Trophoblast cell (in vitro differentiated cells and primary cell): ENCODE data around the gene PRSS36.

ENCODE experiments used
- DNase-seq, 2 donors: peaks; one replicate each; pipeline ENCODE4 v3.0.0-alpha.2; 2016
- H2AFZ ChIP-seq: 2 replicates; pipeline ENCODE4 v1.6.1; 2013; ENCODE audit warnings: low read length, moderate library complexity, mild to moderate bottlenecking; ENCODE audit not compliant: insufficient read depth, poor library complexity
- H2AK5ac ChIP-seq: 2 replicates; pipeline ENCODE4 v1.6.1; 2013; ENCODE audit warnings: mild to moderate bottlenecking, low read length
- H2BK120ac ChIP-seq: 2 replicates; pipeline ENCODE4 v1.6.1; 2013; ENCODE audit warnings: low read length, mild to moderate bottlenecking, moderate library complexity; ENCODE audit not compliant: insufficient read depth, poor library complexity
- H2BK12ac ChIP-seq: 2 replicates; pipeline ENCODE4 v1.6.1; 2013; ENCODE audit warnings: mild to moderate bottlenecking, low read length, moderate library complexity
- H2BK5ac ChIP-seq: 2 replicates; pipeline ENCODE4 v1.6.1; 2013; ENCODE audit warnings: low read length, low read depth, moderate library complexity, mild to moderate bottlenecking; ENCODE audit not compliant: poor library complexity
- H3K14ac ChIP-seq: 2 replicates; pipeline ENCODE4 v1.6.1; 2013; ENCODE audit warnings: mild to moderate bottlenecking, low read length
- H3K18ac ChIP-seq: 2 replicates; pipeline ENCODE4 v1.6.1; 2013; ENCODE audit warnings: mild to moderate bottlenecking, low read length
- H3K23ac ChIP-seq: 2 replicates; pipeline ENCODE4 v1.6.1; 2013; ENCODE audit warnings: low read length
- H3K27ac ChIP-seq: 2 replicates; pipeline ENCODE4 v1.5.1; 2013; ENCODE audit warnings: low read depth, mild to moderate bottlenecking, inconsistent platforms, low read length, moderate library complexity
- H3K27me3 ChIP-seq: 2 replicates; pipeline ENCODE4 v1.6.1; 2013; ENCODE audit warnings: inconsistent platforms, mild to moderate bottlenecking, low read length, moderate library complexity; ENCODE audit not compliant: insufficient read depth
- H3K36me3 ChIP-seq, 2 experiments: 1 replicate in 1 of 2; 2 replicates in 1 of 2; pipeline ENCODE4 v1.6.1; 2013; ENCODE audit warnings: low read length in 2 of 2, mild to moderate bottlenecking in 2 of 2, moderate library complexity in 1 of 2; ENCODE audit not compliant: insufficient read depth in 2 of 2, control insufficient read depth in 1 of 2
- H3K4ac ChIP-seq: 2 replicates; pipeline ENCODE4 v1.6.1; 2013; ENCODE audit warnings: low read depth, mild to moderate bottlenecking, low read length, moderate library complexity
- H3K4me1 ChIP-seq, 2 experiments: 1 replicate in 1 of 2; 2 replicates in 1 of 2; pipeline ENCODE4 v1.6.1; 2013; ENCODE audit warnings: low read length in 2 of 2, mild to moderate bottlenecking in 2 of 2, moderate library complexity in 1 of 2; ENCODE audit not compliant: insufficient read depth in 2 of 2, control insufficient read depth in 1 of 2
- H3K4me2 ChIP-seq: 2 replicates; pipeline ENCODE4 v1.6.1; 2013; ENCODE audit warnings: inconsistent platforms, mild to moderate bottlenecking, low read length, moderate library complexity
- H3K4me3 ChIP-seq: 2 replicates; pipeline ENCODE4 v1.5.1; 2013; ENCODE audit warnings: mild to moderate bottlenecking, low read depth, low read length, inconsistent platforms
- H3K79me1 ChIP-seq: one replicate; pipeline ENCODE4 v1.6.1; 2013; ENCODE audit warnings: low read length
- H3K79me2 ChIP-seq: 2 replicates; pipeline ENCODE4 v1.6.1; 2013; ENCODE audit warnings: low read length, mild to moderate bottlenecking; ENCODE audit not compliant: control insufficient read depth, insufficient read depth, poor library complexity
- H3K9ac ChIP-seq: 2 replicates; pipeline ENCODE4 v1.6.1; 2013; ENCODE audit warnings: mild to moderate bottlenecking, low read length
- H3K9me3 ChIP-seq: 2 replicates; pipeline ENCODE4 v1.6.1; 2013; ENCODE audit warnings: low read depth, mild to moderate bottlenecking, control low read depth, inconsistent platforms, low read length; ENCODE audit not compliant: insufficient read depth
- H4K12ac ChIP-seq: 2 replicates; pipeline ENCODE4 v1.6.1; 2013; ENCODE audit warnings: low read depth, mild to moderate bottlenecking, low read length, moderate library complexity
- H4K8ac ChIP-seq: 2 replicates; pipeline ENCODE4 v1.6.1; 2013; ENCODE audit warnings: low read depth, mild to moderate bottlenecking, low read length, moderate library complexity
- H4K91ac ChIP-seq: one replicate; pipeline ENCODE4 v1.6.1; 2013; ENCODE audit warnings: low read depth, mild to moderate bottlenecking, low read length, moderate library complexity
- WGBS: extraction: QIAGEN DNeasy Blood & Tissue Kit; methylation state at CpG from one replicate; pipeline ENCODE4 v1.1.7; 2013; ENCODE audit warnings: missing lambda C conversion rate; ENCODE audit not compliant: insufficient read length, insufficient coverage; ENCODE audit errors: extremely low coverage; 5-methylcytosine and 5-hydroxymethylcytosine counted together

Gene PRSS36

GRCh38 chr16:31120129-31120528, 29.7 kb downstream of the PRSS36 start:
- no peak for DNase-seq
- Histone ChIP-seq H3K4me2 (no peak overlapping the region), H2BK12ac (no peak overlapping the region), H3K36me3 (peaks cover 16 to 21% of the 10 kb centered on the region in 2 experiments), H2BK120ac (no peak overlapping the region), H3K23ac (no peak overlapping the region), H3K9me3 (no peaks in the 10 kb centered on the region), H3K4ac (no peak overlapping the region), H2AFZ (no peak overlapping the region), H2AK5ac (no peak overlapping the region), H3K27ac (no peak overlapping the region), H3K79me2 (peaks cover 2% of the 10 kb centered on the region), H3K9ac (no peak overlapping the region), H4K12ac (no peak overlapping the region), H4K8ac (no peak overlapping the region), H4K91ac (no peak overlapping the region), H3K4me1 (peaks cover 6 to 7% of the 10 kb centered on the region in 2 experiments), H3K14ac (no peak overlapping the region), H3K27me3 (no peaks in the 10 kb centered on the region), H2BK5ac (no peak overlapping the region), H3K18ac (no peak overlapping the region), H3K4me3 (no peak overlapping the region), H3K79me1 (peaks cover 7% of the 10 kb centered on the region)
- no CpG with 5 or more reads among the region's 16 CpGs for WGBS

GRCh38 chr16:31118223-31119155, 31.4 kb downstream of the PRSS36 start:
- H3K79me1 ChIP-seq, result peaks cover 7% of the 10 kb centered on the region
- no peaks in the 10 kb centered on the region for H3K27me3 ChIP-seq
- H3K23ac ChIP-seq, result peak overlapping the region; percentile 8
- peak overlapping the region; percentile 78 for H3K4me2 ChIP-seq
- H3K14ac ChIP-seq, result peak overlapping the region; percentile 50
- no peak overlapping the region for H3K18ac ChIP-seq
- peaks cover 16 to 21% of the 10 kb centered on the region in 2 experiments for H3K36me3 ChIP-seq
- peak overlapping the region; percentile 92 for H4K8ac ChIP-seq
- H2BK120ac ChIP-seq, result peak overlapping the region; percentile 75
- peak overlapping the region; percentile 58 for H4K91ac ChIP-seq
- no peak overlapping the region for H2AK5ac ChIP-seq
- peaks cover 2% of the 10 kb centered on the region for H3K79me2 ChIP-seq
- peak overlapping the region; percentile 56 for H2AFZ ChIP-seq
- H3K4ac ChIP-seq, result peak overlapping the region; percentile 65
- H3K4me3 ChIP-seq, result peak overlapping the region; percentile 69
- H3K9ac ChIP-seq, result peak overlapping the region; percentile 73
- peak overlapping the region; percentile 45 for H3K27ac ChIP-seq
- H2BK12ac ChIP-seq, result peak overlapping the region; percentile 23
- peaks cover 6 to 7% of the 10 kb centered on the region in 2 experiments for H3K4me1 ChIP-seq
- no peaks in the 10 kb centered on the region for H3K9me3 ChIP-seq
- peak; percentile 87 to 97 for DNase-seq
- no CpG with 5 or more reads among the region's 9 CpGs for WGBS
- H4K12ac ChIP-seq, result peak overlapping the region; percentile 83
- peak overlapping the region; percentile 71 for H2BK5ac ChIP-seq

- Histone ChIP-seq H4K91ac (peak within 1 kb of the TSS; percentile 94), H3K27me3 (no peaks in the 10 kb centered on the region), H3K36me3 (peaks cover 22 to 24% of the 10 kb centered on the region in 2 experiments), H3K4me3 (peak within 1 kb of the TSS; percentile 92), H3K79me2 (peaks cover 2% of the 10 kb centered on the region), H2BK120ac (peak within 1 kb of the TSS; percentile 79), H3K9ac (peak within 1 kb of the TSS; percentile 73), H3K23ac (peak within 1 kb of the TSS; percentile 8), H2AK5ac (no peak within 1 kb of the TSS), H3K14ac (peak within 1 kb of the TSS; percentile 85), H3K4me2 (peak within 1 kb of the TSS; percentile 78), H3K9me3 (no peaks in the 10 kb centered on the region), H3K4ac (peak within 1 kb of the TSS; percentile 65), H3K79me1 (peaks cover 7% of the 10 kb centered on the region), H3K4me1 (peaks cover 6 to 7% of the 10 kb centered on the region in 2 experiments), H4K8ac (peak within 1 kb of the TSS; percentile 97), H3K27ac (peak within 1 kb of the TSS; percentile 74), H2BK12ac (peak within 1 kb of the TSS; percentile 23), H2BK5ac (peak within 1 kb of the TSS; percentile 87), H3K18ac (peak within 1 kb of the TSS; percentile 97), H4K12ac (peak within 1 kb of the TSS; percentile 97), H2AFZ (peak within 1 kb of the TSS; percentile 81)
- DNase-seq, result peak; percentile 100
- no CpG with 5 or more reads among the region's 68 CpGs for whole genome bisulfite sequencing
Measured at GRCh38 chr16:31117384-31118222, 32.3 kb downstream of the PRSS36 start, which contains the start of gene KAT8. Gene KAT8 (plus strand): TSS chr16:31117664. CDS start chr16:31117682, 18 bp downstream.

- WGBS, result no CpG with 5 or more reads among the region's 8 CpGs
- Histone ChIP-seq H3K79me2 (peaks cover 2% of the 10 kb centered on the region), H3K27me3 (no peaks in the 10 kb centered on the region), H3K23ac (no peak overlapping the region), H4K91ac (no peak overlapping the region), H2BK5ac (no peak overlapping the region), H4K12ac (no peak overlapping the region), H2AFZ (no peak overlapping the region), H3K4me3 (no peak overlapping the region), H3K18ac (no peak overlapping the region), H3K4me1 (peaks cover 6 to 7% of the 10 kb centered on the region in 2 experiments), H3K9me3 (peaks cover 1% of the 10 kb centered on the region), H3K9ac (no peak overlapping the region), H3K27ac (no peak overlapping the region), H3K36me3 (peaks cover 34 to 35% of the 10 kb centered on the region in 2 experiments), H3K4ac (no peak overlapping the region), H2AK5ac (no peak overlapping the region), H3K4me2 (no peak overlapping the region), H2BK12ac (no peak overlapping the region), H4K8ac (no peak overlapping the region), H2BK120ac (no peak overlapping the region), H3K14ac (no peak overlapping the region), H3K79me1 (peaks cover 7% of the 10 kb centered on the region)
- peak in 1 of 2 donors; percentile 13 for DNase-seq
Measured at GRCh38 chr16:31114468-31114867, 35.4 kb downstream of the PRSS36 start.
